GM12878 (cell line): Measurements from ENCODE around the gene PAK6. TPM values are rescaled to one million over a fixed set of nuclear protein-coding genes. Genes with fewer than 3 reads are reported as not detected.

Source experiments
- HDAC2 ChIP-seq: fragments of 200-600 bp; sonication (generic); IDR thresholded peaks from 2 replicates; pipeline ENCODE4 v1.6.1; 2017
- HDAC6 ChIP-seq: fragments of 200-600 bp; sonication (generic); IDR thresholded peaks from one replicate; pipeline ENCODE4 v1.8.0; 2017; ENCODE audit warnings: antibody characterized with exemption; ENCODE audit not compliant: unreplicated experiment
- MYC ChIP-seq: IDR thresholded peaks from 2 replicates; pipeline ENCODE4 v1.6.1; 2011; ENCODE audit warnings: mild to moderate bottlenecking, low read length, moderate library complexity, inconsistent platforms; ENCODE audit not compliant: insufficient read depth, insufficient replicate concordance, insufficient read length, severe bottlenecking
- NBN ChIP-seq: fragments of 450-650 bp; IDR thresholded peaks from 2 replicates; pipeline ENCODE4 v1.6.1; 2016
- NFYB ChIP-seq: IDR thresholded peaks from 2 replicates; pipeline ENCODE4 v1.6.1; 2011; ENCODE audit warnings: low read depth, mild to moderate bottlenecking, low read length, improper control_type of control experiment, moderate library complexity; ENCODE audit not compliant: insufficient read depth
- RCOR1 ChIP-seq: conservative IDR thresholded peaks from 2 replicates; pipeline ENCODE4 v1.6.1; 2012; ENCODE audit warnings: low read depth, low read length, improper control_type of control experiment
- SMAD1 ChIP-seq: fragments of 450-650 bp; IDR thresholded peaks from 2 replicates; pipeline ENCODE4 v1.6.1; 2018; ENCODE audit warnings: mild to moderate bottlenecking, low read depth; ENCODE audit not compliant: partially characterized antibody
- SUPT20H ChIP-seq: IDR thresholded peaks from 2 replicates; pipeline ENCODE4 v1.6.1; 2011; ENCODE audit warnings: low read depth, mild to moderate bottlenecking, low read length, moderate library complexity, borderline replicate concordance; ENCODE audit not compliant: control insufficient read depth
- TCF7 ChIP-seq: IDR thresholded peaks from 2 replicates; pipeline ENCODE4 v1.6.1; 2014; ENCODE audit warnings: antibody characterized with exemption, borderline replicate concordance
- polyA plus RNA-seq, 11 experiments: library from polyadenylated mRNA; depleted of rRNA in 4 of 11; unstranded in 6 of 11; stranded (reverse) in 5 of 11; fragments of >200 nt; fragmentation: Nextera tagmentation in 4 of 11; fragmentation: Illumina TruSeq in 1 of 11; extraction: Ambion mirVana in 4 of 11; extraction: Trizol in 1 of 11; gene quantifications; 1 replicate in 1 of 11; 2 replicates in 10 of 11; pipeline versions ENCODE4 v1.2.1 to v1.2.3, GENCODE V29; 2011 to 2016; ENCODE audit warnings: inconsistent platforms in 2 of 11, missing spikeins in 2 of 11, low read depth in 1 of 11
- total RNA-seq, 4 experiments: library from RNA; depleted of rRNA in 3 of 4; stranded (reverse); fragments of >200 nt in 3 of 4; fragmentation: Illumina TruSeq in 1 of 4; extraction: Trizol in 1 of 4; gene quantifications; 2 replicates each; pipeline versions ENCODE4 v1.2.1 to v1.2.3, GENCODE V29; 2013 to 2021
- TF ChIP-seq, protein P1 (sequence below): fragments of 450-650 bp; IDR thresholded peaks from 2 replicates; pipeline ENCODE4 v1.6.1; 2016; ENCODE audit warnings: mild to moderate bottlenecking, moderate library complexity, borderline replicate concordance

PAK6 gene
- total and polyA plus RNA-seq, 10 of the 15 experiments (the other 5 are each of a cell fraction or from before 2014, with no cell fraction given) = 0.07 to 0.92 (median 0.31) TPM; not detected in 2

DNA sequence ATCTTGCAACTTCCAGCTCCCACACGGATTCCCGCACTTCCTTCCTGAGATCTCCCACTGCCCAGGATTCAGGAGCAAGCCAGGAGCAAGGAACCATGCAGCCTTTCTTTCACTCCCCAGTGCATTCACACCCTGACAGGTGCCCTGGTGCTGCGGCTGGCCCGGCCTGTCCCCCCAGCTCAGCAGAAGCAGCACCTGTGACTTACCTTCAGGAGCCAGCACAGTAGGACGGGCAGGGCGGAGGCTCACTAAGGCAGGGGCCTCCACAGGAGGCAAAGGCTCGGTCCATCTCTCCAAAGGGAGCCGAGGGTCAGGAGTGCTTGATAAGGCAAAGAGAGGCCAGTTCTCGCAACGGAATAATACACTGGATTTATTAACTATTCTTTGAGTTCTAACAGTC lies 39.2 kb downstream of the PAK6 start (continued):
- TF ChIP-seq, protein P1, sequence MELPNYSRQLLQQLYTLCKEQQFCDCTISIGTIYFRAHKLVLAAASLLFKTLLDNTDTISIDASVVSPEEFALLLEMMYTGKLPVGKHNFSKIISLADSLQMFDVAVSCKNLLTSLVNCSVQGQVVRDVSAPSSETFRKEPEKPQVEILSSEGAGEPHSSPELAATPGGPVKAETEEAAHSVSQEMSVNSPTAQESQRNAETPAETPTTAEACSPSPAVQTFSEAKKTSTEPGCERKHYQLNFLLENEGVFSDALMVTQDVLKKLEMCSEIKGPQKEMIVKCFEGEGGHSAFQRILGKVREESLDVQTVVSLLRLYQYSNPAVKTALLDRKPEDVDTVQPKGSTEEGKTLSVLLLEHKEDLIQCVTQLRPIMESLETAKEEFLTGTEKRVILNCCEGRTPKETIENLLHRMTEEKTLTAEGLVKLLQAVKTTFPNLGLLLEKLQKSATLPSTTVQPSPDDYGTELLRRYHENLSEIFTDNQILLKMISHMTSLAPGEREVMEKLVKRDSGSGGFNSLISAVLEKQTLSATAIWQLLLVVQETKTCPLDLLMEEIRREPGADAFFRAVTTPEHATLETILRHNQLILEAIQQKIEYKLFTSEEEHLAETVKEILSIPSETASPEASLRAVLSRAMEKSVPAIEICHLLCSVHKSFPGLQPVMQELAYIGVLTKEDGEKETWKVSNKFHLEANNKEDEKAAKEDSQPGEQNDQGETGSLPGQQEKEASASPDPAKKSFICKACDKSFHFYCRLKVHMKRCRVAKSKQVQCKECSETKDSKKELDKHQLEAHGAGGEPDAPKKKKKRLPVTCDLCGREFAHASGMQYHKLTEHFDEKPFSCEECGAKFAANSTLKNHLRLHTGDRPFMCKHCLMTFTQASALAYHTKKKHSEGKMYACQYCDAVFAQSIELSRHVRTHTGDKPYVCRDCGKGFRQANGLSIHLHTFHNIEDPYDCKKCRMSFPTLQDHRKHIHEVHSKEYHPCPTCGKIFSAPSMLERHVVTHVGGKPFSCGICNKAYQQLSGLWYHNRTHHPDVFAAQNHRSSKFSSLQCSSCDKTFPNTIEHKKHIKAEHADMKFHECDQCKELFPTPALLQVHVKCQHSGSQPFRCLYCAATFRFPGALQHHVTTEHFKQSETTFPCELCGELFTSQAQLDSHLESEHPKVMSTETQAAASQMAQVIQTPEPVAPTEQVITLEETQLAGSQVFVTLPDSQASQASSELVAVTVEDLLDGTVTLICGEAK = no peak
- TF ChIP-seq SUPT20H = no peak
- TF ChIP-seq NFYB = no peak
- no peak for TF ChIP-seq TCF7
- no peak for TF ChIP-seq NBN
- TF ChIP-seq RCOR1 = no peak
- TF ChIP-seq MYC = no peak
- no peak for TF ChIP-seq HDAC2
- TF ChIP-seq SMAD1 = no peak
- no peak for TF ChIP-seq HDAC6
- TF ChIP-seq, all 136 proteins: peak for 0
